Endothelial cell of umbilical vein (primary cell): ENCODE results near the gene FABP6. TPM values are rescaled to one million over a fixed set of nuclear protein-coding genes. Genes with fewer than 3 reads are reported as not detected.

Experiments
- BruUV-seq: library from RNA; stranded (reverse); fragments of 400-500 nt; replicated peaks from 2 replicates; lab custom pipeline; 2021; lab: Mats Ljungman, UMichigan
- CTCF ChIA-PET: fragments of 300-600, 350-600 bp; sonication (Branson Sonifier 250); formaldehyde crosslinking; loops from one replicate; lab custom pipeline; 2021; ENCODE audit warnings: antibody characterized with exemption, inconsistent platforms; lab: Charles Lee
- POLR2A ChIA-PET: fragments of 300-600, 350-600 bp; sonication (Branson Sonifier 250); formaldehyde crosslinking; loops from one replicate; lab custom pipeline; 2021; ENCODE audit warnings: antibody characterized with exemption, inconsistent platforms; lab: Charles Lee
- DNase-seq: peaks from one replicate; pipeline ENCODE4 v3.0.0-alpha.2; 2011; ENCODE audit warnings: low read depth, low spot score
- FAIRE-seq: peaks from 2 replicates; lab custom pipeline; 2011; peaks lifted over from hg19 to GRCh38; lab: Jason Lieb, UNC
- H2AFZ ChIP-seq: 2 replicates; pipeline ENCODE4 v1.6.0; 2012; ENCODE audit warnings: low read depth, low read length, control low read depth, inconsistent platforms
- H3K27ac ChIP-seq: 2 replicates; pipeline ENCODE4 v1.5.1; 2011; ENCODE audit warnings: low read depth, mild to moderate bottlenecking, control low read depth, low read length, moderate library complexity; ENCODE audit not compliant: insufficient read depth
- H3K27me3 ChIP-seq, 2 experiments: 2 replicates each; pipeline versions ENCODE4 v1.6.0 to v1.6.1; 2011; ENCODE audit warnings: low read length in 2 of 2, mixed read lengths in 1 of 2; ENCODE audit not compliant: control insufficient read depth in 2 of 2, insufficient read depth in 2 of 2
- H3K36me3 ChIP-seq, 2 experiments: 2 replicates in 1 of 2; 3 replicates in 1 of 2; pipeline ENCODE4 v1.5.1; 2011; ENCODE audit warnings: low read length in 2 of 2, mild to moderate bottlenecking in 1 of 2, moderate library complexity in 1 of 2; ENCODE audit not compliant: control insufficient read depth in 2 of 2, insufficient read depth in 2 of 2; ENCODE audit errors: extremely low read depth in 1 of 2
- H3K4me1 ChIP-seq: 3 replicates; pipeline ENCODE4 v1.5.1; 2011; ENCODE audit warnings: mild to moderate bottlenecking, low read length; ENCODE audit not compliant: control insufficient read depth, insufficient read depth; ENCODE audit errors: extremely low read depth
- H3K4me2 ChIP-seq: 2 replicates; pipeline ENCODE4 v1.6.1; 2011; ENCODE audit warnings: low read length, control low read depth, mixed read lengths; ENCODE audit not compliant: insufficient read depth
- H3K4me3 ChIP-seq, 3 experiments: fragments of 200-600 bp in 1 of 3; sonication (generic), shearing (Covaris generic) in 1 of 3; replicated peaks in 1 of 3; 2 replicates each; pipeline ENCODE4 v1.5.1; 2011 to 2016; ENCODE audit warnings: control low read depth in 3 of 3, low read length in 3 of 3, mild to moderate bottlenecking in 2 of 3, inconsistent platforms in 1 of 3, low read depth in 1 of 3, moderate library complexity in 1 of 3; ENCODE audit not compliant: insufficient read depth in 1 of 3
- H3K79me2 ChIP-seq: 2 replicates; pipeline ENCODE4 v1.6.0; 2012; ENCODE audit warnings: low read length, inconsistent platforms; ENCODE audit not compliant: control insufficient read depth, insufficient read depth
- H3K9ac ChIP-seq: replicated peaks from 2 replicates; pipeline ENCODE3; 2011; ENCODE audit warnings: low read length, control low read depth; ENCODE audit not compliant: insufficient read depth; ENCODE audit errors: extremely low read depth
- H3K9me1 ChIP-seq: replicated peaks from 3 replicates; pipeline ENCODE4 v1.6.0; 2011; ENCODE audit warnings: mild to moderate bottlenecking, low read length; ENCODE audit not compliant: control insufficient read depth, insufficient read depth; ENCODE audit errors: extremely low read depth
- H3K9me3 ChIP-seq: replicated peaks from 2 replicates; pipeline ENCODE4 v1.5.1; 2012; ENCODE audit warnings: low read length, inconsistent platforms; ENCODE audit not compliant: control insufficient read depth, insufficient read depth
- H4K20me1 ChIP-seq: replicated peaks from 2 replicates; pipeline ENCODE3; 2011; ENCODE audit warnings: mild to moderate bottlenecking, low read length; ENCODE audit not compliant: control insufficient read depth, insufficient read depth; ENCODE audit errors: extremely low read depth
- GATA2 ChIP-seq: IDR thresholded peaks from 2 replicates; pipeline ENCODE4 v1.7.0; 2011; ENCODE audit warnings: low read depth, mild to moderate bottlenecking, moderate library complexity, mixed read lengths, low read length; ENCODE audit not compliant: insufficient read length, insufficient read depth
- MAX ChIP-seq: IDR thresholded peaks from 2 replicates; pipeline ENCODE4 v1.6.1; 2011; ENCODE audit not compliant: insufficient read depth, insufficient read length
- MYC ChIP-seq: IDR thresholded peaks from one replicate; pipeline ENCODE4 v1.6.1; 2011; ENCODE audit warnings: mild to moderate bottlenecking, low read depth, low read length
- POLR2AphosphoS5 ChIP-seq: IDR thresholded peaks from 2 replicates; pipeline ENCODE4 v1.6.1; 2012; ENCODE audit warnings: low read depth, mild to moderate bottlenecking, control low read depth, low read length, moderate library complexity; ENCODE audit not compliant: insufficient read depth
- dilution Hi-C: fragments of 300-500 bp; cut with MboI; formaldehyde crosslinking; loops from one replicate; pipeline ENCODE4 v1.15.0; 2019; ENCODE audit warnings: low sequenced_read_pairs; ENCODE audit not compliant: extremely low pct_ligation_motif_present
- intact Hi-C: fragments of 100-400 bp; cut with micrococcal nuclease; formaldehyde crosslinking; loops from one replicate; pipeline ENCODE4 v1.10.0; 2022
- polyA plus RNA-seq, 4 experiments: library from polyadenylated mRNA; depleted of rRNA in 3 of 4; stranded (reverse) in 3 of 4; unstranded in 1 of 4; fragments of >200 nt; gene quantifications; 2 replicates each; pipeline versions ENCODE4 v1.2.1 to v1.2.3, GENCODE V29; 2011 to 2012; ENCODE audit warnings: missing spikeins in 1 of 4
- total RNA-seq: library from RNA; stranded (reverse); gene quantifications from 2 replicates; pipeline ENCODE4 v1.2.3, GENCODE V29; 2021

Gene FABP6
- total and polyA plus RNA-seq, 2 donors (not counting 3 experiments of a cell fraction or from before 2014, with no cell fraction given) = not detected

DNA sequence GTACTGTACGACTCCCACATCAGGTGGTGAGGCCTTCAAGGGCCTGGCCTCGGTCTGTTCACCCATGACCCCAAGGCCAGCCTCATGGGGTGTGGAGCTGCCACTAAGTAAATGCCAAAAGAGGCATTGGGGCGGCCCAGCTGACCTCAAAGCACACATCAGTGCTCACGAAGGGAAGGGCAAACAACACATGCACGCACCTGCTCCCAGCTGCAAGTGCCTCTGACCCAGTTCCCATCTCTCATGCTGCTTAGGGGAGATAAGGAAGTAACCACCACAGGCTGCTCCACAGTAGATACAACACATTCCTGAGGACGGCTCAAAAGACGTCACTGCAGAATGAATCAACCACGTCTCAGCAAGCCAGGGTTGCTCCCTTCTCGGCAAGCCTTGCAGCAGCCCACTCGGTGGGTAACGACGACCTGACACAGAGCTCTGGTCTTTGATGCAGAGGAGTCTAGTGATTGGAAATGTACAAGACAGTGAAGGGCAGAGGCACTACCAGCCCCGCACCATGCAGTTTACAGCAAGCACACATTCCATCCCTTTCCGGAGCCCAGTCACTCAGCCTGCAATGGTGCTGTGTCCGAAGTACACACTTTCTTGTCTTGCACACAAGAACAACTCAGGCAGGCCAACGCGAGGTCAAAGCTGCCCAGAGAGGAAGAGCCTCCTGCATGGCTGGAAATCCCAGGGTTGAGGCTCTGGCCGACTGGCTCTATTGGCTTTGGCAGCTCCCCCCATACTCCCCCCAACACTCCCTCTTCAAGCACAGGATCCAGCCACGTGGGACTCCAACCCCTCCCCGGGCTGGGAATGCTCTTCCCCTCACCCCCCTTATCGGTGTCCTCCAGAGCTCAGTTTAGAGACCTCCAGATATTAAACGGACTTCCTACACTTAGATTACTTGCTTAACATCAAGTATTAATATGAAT lies 31.8 kb downstream of the FABP6 start:
- DNase-seq (peak; percentile 86), FAIRE-seq (peak; percentile 78)
- Histone ChIP-seq H3K27me3 (no peaks in the 10 kb centered on the region), H2AFZ (no peak overlapping the region), H4K20me1 (no peaks in the 10 kb centered on the region), H3K9ac (no peak overlapping the region), H3K4me1 (peaks cover 30% of the 10 kb centered on the region), H3K4me3 (no peak overlapping the region), H3K79me2 (no peaks in the 10 kb centered on the region), H3K4me2 (no peak overlapping the region), H3K9me1 (no peaks in the 10 kb centered on the region), H3K36me3 (peaks cover 0 to 5% of the 10 kb centered on the region in 2 experiments), H3K9me3 (no peaks in the 10 kb centered on the region), H3K27ac (peak overlapping the region; percentile 4)
- POLR2A ChIA-PET = interaction anchor here (0.6 kb wide), 2 partner anchors 10 to 26 kb away, joined by 3 read pairs; no protein-coding TSS in a partner anchor
- BruUV-seq = no TSS peak
- peak; percentile 43 for TF ChIP-seq GATA2
- no peak for TF ChIP-seq MYC
- intact Hi-C loops = loop anchor here (2.0 to 5.0 kb wide), 2 partner anchors 56 to 64 kb away; no protein-coding TSS in a partner anchor
- CTCF ChIA-PET = interaction anchor here (0.8 to 1.6 kb wide), 7 partner anchors 10 to 239 kb away, joined by 3 to 8 read pairs (median 3); partner anchors contain the start of gene CCNJL
- dilution Hi-C loops = no loop called here

GRCh38 chr5:160262151-160263074 lies 33.1 kb downstream of the FABP6 start:
- CTCF ChIA-PET = interaction anchor here (0.8 to 1.7 kb wide), 6 partner anchors 16 to 241 kb away, joined by 3 to 5 read pairs (median 4); no protein-coding TSS in a partner anchor
- intact Hi-C loops (loop anchor here (2.0 to 5.0 kb wide), 2 partner anchors 65 to 82 kb away; no protein-coding TSS in a partner anchor), dilution Hi-C loops (no loop called here)
- Histone ChIP-seq H3K79me2 (no peaks in the 10 kb centered on the region), H3K4me3 (no peak overlapping the region), H3K4me2 (no peak overlapping the region), H3K27ac (peak overlapping the region; percentile 39), H3K4me1 (peaks cover 30% of the 10 kb centered on the region), H3K36me3 (peaks cover 0 to 5% of the 10 kb centered on the region in 2 experiments), H3K27me3 (no peaks in the 10 kb centered on the region), H4K20me1 (no peaks in the 10 kb centered on the region), H3K9me1 (no peaks in the 10 kb centered on the region), H3K9me3 (no peaks in the 10 kb centered on the region), H3K9ac (peak overlapping the region; percentile 33), H2AFZ (no peak overlapping the region)
- no TSS peak for BruUV-seq
- POLR2A ChIA-PET = no interaction called here
- TF ChIP-seq MYC = no peak
- peak; percentile 22 for TF ChIP-seq GATA2
- TF ChIP-seq POLR2AphosphoS5 = no peak
- peak; percentile 50 for TF ChIP-seq MAX
- DNase-seq = peak; percentile 78
- FAIRE-seq = no peak
